ENCODE data around the gene NXPH4.
A peak's percentile ranks its signal among the peaks of the same experiment; 100 is the strongest.

Gene NXPH4

DNA sequence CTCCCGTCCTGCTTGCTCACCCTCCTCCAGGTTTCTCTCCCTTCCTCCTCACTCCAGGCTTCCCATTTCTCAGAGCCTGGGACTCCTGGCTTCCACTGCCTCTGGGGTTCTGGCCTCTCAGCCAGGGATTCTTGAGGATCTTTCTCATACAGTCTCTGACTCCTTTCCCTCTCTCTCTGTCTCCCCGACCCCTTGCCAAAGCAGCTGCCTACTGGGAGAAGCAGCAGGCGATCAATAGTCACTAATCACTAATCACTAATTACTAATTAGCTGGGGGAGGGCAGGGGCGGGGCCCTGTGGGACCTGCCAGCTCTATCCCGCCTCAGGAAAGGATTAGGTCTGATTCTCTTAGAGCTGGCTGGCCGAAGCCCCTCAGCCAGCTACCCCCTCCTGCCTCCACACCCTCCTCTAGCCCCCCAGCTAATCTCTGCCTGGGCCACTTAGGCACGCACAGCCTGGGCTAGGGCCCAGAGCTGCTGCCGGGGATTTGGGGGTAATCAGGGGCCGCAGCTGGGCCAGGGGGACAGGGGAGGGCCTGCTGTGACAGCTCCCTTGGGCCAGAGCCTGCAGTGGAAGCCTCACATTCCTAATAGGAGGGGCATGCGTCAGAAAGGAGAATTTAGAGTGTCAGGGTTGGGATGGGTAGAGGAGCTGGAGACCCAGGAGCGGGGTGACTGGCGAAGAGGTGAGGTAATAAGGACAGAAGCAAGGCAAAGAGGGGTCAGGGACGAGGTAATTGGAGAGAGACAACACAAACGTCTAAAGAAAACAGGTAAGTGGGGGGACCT lies 2.8 kb downstream of the NXPH4 start:
- DNase-seq (ENCODE audit: low read depth in 2 of 2), result no peak

DNA sequence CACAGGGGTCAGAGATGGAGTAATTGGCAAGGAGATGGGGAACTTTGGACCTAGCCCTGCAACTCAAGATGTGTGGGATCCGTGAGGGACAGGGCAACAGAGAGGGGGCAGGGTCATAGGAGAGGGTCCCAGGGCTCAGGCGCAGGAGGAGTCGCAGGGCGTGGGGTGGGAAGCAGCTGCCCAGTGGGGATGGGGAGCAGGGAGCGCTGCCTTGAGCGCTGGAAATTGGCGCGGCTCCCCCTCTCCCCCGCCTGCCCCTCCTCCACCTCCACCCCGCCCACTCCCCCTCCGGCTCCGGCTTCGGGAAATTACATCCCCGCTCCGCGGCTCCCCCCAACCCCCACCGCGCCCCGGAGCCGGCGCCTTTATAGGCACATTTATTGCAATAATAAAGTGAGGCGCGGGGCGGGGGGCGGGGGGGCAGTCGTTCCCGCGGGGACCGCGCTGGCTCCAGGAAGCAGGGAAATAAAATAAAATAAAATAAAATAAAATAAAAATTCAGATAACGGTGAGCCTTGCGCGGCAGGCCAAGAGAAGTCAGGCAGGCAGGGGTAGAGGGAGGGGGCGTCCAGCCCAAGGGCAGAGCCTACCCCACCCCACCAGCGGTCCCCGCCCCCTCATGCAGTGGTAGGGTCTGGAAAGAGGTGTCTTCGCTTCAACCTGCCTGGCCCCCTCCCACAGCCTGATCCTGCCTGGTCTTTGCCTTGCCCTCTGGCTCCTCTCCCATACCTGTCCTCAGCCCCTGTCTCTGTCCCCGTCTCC lies 3.6 kb downstream of the NXPH4 start:
- DNase-seq (ENCODE audit: low read depth in 2 of 2), result no peak

DNA sequence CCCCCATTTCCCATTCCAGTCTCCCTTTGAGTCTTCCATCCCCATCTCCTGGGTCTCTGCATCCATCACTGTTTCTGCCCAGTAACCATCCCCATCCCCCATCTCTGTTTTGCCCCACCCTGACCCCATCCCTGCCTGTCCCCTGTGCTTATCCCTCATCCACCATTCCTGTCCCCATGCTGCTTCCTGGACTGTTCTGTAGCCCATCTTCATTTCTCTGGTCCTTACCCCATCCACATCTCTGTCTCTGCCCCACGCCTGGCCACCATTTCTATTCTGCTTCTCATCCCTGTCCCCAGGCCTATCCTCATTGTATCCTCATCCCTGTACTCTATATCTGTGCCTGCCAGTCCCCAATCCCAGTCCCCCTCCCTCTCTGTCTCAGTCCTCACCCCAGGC lies 4.2 kb downstream of the NXPH4 start:
- no peak for DNase-seq (ENCODE audit: low read depth in 2 of 2)

DNA sequence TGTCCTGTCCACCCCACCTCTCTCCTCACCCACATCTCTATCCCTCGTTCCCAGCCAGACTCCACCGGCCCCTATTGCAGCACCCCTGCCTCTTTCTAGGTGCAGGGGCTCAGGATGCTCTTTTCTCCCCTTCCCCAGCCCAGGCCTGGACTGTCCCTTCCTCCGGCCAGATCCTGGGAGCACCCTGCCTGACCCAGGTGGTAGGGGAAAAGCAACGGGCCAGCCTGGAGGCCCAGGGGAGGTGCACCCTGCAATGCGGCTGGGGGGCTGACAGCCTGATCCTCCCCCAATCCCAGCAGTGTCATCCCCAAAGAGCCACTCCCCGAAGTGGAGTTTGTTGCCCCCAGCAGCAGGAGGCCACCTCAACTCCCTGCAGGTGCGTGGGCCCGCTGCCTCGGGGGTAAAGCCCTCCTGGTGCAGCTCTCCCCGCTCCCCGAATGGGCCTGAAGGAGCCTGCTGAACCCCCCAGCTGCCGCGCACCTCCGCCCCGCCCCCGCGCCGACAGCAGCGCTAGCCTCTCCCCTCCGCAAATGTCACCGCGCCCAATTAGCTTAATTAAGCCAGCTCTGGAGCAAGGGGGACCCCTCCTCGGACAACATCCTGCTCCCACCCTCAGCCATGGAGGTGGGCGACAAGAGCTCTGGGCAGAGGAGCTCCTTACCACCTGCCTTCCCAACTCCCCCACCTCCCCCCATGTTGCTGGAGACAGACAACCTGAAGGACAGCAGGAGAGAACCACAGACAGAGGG lies 4.7 kb downstream of the NXPH4 start:
- DNase-seq (ENCODE audit: low read depth in 2 of 2), result no peak

DNA sequence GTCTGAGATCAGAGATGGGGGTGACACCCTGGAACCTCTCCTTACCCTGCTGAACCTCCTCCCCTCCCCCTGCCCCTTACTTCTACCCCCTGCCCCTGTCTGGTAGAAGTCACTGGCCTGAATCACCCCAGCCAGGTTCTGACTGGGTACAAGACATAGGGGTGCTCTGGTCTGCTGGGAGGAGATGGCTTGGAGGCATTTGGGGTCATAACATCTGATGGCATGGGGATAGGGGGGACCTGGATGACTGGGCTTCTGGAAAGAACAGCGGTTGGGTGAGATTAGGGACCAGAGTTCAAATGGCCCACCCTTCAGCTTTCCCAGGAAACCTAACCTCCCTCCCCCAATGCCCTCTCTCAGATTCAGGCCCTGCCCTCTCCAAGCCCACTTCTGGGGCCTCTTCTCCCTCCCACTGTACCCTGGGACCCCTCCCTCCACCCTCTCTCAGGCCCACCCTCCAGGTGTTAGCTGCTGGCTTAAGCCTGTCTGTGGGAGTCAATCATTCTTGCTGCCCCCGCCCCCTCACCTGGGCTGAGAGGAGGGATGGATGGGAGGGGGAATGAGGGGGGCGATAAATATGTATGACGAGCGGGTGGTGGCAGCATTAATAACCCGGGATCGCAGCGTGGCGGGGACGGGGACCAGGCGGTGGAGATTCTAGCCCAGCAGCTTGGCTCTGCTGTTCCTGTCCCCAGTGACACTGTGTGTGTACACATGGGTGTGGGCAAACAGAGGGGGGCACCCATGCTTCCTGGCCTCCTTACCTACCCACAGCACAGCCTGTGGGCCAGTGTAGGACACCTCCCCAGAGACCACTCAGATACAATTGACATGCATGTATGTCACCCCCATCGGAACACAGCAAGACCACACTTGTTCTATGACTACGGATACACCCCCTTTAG lies 5.9 kb downstream of the NXPH4 start:
- no peak for DNase-seq (ENCODE audit: low read depth in 2 of 2)

DNA sequence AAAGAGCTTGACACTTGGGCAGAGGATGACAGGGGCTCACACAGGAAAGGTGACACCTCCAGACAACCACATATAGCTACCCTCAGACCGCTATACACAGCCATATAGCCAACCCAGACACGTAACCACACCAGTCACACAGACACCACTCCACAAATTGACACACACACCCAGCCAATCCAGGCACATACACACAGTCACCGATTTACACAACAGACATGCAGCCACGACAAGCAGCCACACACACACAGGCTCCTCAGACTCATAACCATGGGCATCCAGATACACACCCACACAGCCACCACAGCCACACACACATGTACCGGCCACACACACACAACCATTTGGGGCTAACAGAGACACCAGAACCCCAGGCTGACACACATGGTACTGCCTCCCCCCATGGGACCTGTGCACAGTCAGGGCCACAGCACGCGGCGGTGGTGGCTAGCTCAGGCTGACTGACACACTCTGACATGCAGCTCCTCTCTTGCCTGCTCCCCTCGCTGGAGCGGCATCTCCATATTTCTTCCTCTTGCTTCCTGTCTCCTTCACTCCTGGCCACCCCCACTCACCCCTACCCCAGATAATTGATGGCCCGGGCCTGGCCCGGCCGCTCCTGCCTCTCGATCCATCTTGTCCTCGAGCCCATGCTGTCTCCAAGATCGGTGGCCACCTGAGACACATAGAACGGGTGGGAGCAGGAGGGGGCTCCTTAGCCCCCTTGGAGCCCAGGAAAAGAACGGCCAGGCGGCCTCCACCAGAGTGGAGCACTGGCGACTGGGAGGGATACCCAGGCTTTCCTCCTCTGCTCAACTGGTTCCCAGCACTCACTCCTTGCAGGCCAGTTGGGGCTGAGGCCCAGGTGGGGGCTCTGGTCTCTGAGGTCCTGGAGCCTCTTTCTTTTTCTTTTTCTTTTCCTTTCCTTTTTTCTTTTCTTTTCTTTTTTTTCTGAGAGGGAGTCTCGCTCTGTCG lies 6.9 kb downstream of the NXPH4 start:
- DNase-seq (ENCODE audit: low read depth in 2 of 2), result peak in 1 of 2 donors; percentile 22

DNA sequence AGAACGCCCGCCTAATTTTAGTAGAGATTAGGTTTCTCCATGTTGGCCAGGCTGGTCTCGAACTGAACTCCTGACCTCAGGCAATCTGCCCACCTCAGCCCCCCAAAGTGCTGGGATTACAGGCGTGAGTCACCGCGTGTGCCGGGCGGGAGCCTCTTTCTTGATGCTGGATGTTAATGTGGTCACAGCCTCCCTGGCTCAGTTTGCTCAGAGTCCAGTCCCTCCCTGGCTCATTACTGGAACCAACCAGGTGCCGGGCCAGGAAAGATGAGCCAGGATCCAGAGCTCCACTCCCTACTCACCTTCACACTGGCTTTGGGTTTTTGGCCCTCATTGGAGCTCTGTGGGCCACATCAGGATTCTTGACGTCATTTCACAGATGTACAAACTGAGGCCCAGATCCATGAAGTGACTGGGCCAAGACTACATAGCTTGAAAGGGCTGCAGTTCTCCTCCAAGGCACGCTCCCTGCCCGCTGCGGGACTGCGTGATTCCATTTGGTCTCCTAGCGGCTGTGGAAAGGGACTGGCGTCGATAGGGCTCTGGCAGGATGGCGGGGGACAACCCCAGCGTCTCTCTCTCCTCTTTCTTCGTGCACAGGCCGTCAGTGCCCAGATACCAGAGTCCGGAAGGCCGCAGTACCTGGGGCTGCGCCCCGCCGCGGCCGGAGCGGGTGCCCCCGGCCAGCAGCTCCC lies 7.8 kb downstream of the NXPH4 start:
- no peak for DNase-seq (ENCODE audit: low read depth in 2 of 2)

DNA sequence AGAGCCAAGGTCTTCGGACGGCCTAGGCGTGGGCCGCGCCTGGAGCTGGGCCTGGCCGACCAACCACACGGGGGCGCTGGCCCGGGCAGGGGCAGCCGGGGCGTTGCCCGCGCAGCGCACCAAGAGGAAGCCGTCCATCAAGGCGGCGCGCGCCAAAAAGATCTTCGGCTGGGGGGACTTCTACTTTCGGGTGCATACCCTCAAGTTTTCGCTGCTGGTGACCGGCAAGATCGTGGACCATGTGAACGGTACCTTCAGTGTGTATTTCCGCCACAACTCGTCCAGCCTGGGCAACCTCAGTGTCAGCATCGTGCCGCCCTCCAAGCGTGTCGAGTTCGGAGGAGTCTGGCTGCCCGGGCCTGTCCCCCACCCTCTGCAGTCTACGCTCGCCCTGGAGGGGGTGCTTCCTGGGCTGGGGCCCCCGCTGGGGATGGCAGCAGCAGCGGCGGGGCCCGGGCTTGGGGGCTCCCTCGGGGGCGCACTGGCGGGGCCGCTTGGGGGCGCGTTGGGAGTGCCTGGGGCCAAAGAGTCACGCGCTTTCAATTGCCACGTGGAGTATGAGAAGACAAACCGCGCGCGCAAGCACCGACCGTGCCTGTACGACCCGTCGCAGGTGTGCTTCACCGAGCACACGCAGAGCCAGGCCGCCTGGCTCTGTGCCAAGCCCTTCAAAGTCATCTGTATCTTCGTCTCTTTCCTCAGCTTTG lies 8.5 kb downstream of the NXPH4 start:
- DNase-seq (ENCODE audit: low read depth in 2 of 2), result peak in 1 of 2 donors; percentile 28

DNA sequence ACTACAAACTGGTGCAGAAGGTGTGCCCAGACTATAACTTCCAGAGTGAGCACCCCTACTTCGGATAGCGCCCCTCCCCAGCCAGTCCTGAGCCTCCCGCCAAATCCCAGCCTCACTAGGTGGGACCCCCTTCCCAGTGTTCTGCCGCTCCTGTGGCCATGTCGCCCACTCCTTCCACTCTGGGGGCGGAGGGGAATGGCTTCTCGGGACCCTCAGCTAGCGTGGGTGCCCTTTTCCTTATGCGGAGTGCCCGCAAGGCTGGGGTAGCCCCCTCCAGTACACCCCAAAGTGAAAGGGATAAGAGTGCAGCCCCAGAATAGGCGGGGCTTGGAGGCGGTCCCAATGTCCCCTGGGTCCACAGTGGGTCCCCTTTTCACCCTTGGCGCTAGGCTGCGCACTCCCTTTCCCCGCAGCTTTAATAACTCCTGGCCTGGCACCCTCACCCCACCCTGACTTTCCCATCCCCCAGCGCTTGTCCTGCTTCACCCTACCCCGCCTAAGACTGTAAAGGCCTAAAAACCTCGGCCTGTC lies 9.2 kb downstream of the NXPH4 start:
- DNase-seq (ENCODE audit: low read depth in 2 of 2), result no peak

DNA sequence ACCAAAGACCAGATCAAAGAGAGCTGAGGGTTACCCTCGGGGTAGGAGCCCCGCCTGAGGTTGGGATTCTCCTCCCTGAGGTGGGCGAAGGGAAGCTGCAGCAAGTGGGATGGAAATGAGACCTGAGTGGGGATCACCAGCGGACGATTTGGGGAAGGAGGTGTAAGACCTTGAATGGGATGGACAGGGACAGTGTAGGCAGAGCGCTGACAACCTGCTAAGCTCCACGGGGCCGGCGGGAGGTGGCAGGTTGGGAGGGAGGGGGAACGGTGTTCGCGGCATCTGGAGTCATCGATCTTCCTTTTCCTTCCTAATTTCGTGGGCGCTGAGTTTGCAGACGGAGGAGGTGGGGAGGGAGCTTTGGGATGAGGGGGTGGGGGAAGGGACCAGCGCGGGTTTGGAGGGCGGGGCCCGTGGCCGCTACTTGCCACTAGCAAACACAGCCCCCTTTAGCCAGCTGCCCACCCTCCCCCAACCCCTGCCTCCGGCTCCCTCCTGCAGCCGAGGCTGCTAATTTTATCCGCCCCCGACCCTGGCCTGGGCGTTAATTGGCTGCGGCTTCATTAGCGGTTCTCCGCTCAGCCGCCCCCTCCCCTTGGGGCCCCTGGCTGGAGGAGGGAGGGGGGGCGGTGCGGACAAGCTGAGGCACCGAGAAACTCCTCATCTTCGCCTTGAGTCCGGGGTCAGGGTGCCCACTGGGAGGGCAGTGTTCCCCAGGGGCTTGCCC lies 10.2 kb downstream of the NXPH4 start:
- no peak for DNase-seq (ENCODE audit: low read depth in 2 of 2)

DNA sequence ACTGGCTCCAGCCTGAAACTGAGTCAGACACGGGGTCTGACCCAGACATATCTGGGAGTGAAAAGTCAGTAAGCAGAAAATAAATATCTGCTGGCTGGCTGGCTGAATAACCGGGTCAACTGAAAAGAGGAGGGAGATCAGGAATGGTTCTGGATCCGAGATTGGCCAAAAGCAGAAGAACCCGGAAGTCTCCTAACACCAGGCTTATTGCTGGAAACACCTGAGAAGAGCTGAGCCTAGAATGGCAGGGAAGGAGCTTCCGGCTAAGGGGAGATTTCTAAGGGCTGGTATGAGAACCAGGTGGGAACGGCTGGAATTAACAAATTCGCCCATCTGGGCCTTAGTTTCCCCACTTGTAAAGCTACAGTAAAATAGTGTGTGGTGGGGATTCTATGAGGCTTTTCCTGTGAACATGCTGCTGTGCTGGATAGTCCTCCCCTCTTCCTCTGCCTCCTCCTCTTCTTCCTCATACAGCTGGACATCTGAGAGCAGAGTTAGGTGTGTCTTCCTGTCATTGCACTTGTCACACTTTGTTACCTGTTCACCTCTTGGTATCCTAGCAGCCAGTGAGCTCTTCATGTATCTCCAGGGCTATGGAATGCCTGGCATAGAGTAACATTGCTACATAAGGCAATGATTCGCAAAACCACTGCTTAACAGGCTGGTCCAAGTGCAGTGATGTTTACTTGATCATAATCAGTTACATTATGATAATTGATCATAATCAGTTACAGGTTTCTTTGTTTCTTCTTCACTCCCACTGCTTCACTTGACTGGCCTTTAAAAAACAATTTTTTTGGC lies 10.9 kb downstream of the NXPH4 start:
- DNase-seq (ENCODE audit: low read depth in 2 of 2), result no peak

DNA sequence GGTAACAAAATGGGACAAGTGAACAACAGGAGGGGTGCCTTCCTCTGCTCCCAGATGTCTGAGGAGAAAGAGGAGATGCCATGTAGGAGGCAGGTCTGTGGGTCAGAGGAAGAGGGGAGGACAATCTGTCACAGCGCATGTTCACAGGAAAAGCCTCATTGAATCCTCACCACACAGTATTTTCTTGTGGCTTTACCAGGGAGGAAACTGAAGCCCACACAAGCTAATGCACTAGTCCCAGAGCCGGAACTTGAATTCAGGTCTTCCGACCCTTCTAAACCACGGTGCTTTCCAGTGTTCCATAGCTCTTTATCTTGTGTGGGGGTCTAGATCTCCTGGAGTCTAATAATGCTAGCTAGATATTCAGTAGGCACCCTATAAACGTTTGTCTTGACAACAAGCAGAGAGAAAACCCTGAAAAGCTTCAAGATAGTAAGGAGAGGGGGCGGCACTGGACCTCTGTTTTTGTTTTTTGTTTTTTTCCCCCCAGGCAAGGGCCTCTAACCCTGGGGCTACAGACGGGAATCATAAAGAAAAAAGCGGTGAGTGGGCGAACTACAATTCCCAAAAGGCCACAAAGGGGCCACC lies 12.5 kb downstream of the NXPH4 start:
- no peak for DNase-seq (ENCODE audit: low read depth in 2 of 2)

DNA sequence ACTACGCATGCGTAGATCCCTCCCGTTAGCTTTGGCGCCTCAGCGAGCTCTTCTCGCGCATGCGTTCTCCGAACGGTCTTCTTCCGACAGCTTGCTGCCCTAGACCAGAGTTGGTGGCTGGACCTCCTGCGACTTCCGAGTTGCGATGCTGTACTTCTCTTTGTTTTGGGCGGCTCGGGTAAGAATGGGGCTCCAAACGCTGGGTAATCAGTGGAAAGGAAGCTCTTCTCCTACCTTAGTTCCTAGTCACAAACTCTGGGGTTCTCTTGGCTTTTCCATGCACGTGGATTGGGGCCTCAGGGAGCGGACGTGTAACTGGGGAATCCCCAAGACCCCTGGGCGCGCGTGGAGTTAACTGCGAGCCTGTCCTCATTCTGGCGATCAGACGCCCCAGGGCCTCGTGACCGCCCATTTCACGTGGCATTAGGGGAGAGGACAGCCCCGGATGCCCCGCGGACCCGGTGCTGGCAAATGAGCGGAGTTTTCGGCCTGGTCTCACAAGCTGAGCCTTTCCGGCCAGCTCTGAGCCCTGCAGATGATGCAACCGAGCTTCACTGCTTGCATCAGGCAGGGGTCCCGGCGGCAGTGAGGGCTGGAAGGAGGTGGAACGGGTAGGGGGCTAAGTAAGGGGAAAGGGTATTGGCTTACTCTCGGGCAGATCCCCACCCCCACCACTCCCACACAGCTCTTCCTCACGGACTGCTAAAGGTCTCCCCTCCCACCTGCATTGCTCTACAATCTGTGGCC lies 13.2 kb downstream of the NXPH4 start, which contains the start of gene SHMT2:
TSS of gene SHMT2 (plus strand) at position 78 of the 747 bp plus-strand sequence. CDS start at position 146, 68 bp downstream.
- DNase-seq (ENCODE audit: low read depth in 2 of 2), result peak; percentile 88 to 93

DNA sequence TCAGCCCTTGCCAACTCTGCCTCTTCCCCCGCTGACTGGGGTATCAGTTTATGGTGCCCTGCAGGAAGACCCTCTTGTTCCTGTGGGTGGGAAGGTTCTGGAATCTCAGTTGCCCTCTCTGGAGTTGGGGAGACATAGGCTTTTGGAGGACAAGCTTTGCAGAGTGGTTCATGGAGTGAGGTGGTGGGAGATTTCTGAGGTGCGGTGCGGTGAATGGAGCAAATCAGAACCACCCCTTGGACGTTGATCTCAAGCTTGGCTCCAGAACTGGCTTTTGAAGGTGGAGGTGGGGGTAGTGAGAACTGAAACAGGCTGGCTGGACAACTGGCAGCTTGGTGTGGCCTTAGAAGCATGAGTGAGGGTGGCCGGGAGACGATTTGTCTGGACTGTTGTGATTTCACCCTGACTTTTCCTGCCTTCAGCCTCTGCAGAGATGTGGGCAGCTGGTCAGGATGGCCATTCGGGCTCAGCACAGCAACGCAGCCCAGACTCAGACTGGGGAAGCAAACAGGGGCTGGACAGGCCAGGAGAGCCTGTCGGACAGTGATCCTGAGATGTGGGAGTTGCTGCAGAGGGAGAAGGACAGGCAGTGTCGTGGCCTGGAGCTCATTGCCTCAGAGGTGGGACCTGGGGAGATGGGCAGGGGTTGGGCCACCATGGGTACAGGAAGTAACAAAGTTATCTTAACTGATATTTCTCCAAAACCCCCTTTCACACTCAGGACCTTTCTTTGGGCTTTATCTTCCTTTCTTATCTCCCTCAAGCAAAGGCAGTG lies 14.0 kb downstream of the NXPH4 start:
- no peak for DNase-seq (ENCODE audit: low read depth in 2 of 2)

All from activated CD8-positive, alpha-beta memory T cell treated with anti-CD3 and anti-CD28 coated beads for 4 hours (primary cell).